Inflammatory macrophage treated with lipopolysaccharide for 1 hour (primary cell): ENCODE results near the gene RAB3C.
"Not testable (repeated sequence)": the region's sequence is repeated elsewhere in the genome, so short reads cannot be mapped to it uniquely, and the experiment has no call there.

Experiments used
- DNase-seq, 2 donors: peaks; one replicate each; pipeline ENCODE4 v3.0.0-alpha.2; 2020 to 2022

RAB3C gene

DNA sequence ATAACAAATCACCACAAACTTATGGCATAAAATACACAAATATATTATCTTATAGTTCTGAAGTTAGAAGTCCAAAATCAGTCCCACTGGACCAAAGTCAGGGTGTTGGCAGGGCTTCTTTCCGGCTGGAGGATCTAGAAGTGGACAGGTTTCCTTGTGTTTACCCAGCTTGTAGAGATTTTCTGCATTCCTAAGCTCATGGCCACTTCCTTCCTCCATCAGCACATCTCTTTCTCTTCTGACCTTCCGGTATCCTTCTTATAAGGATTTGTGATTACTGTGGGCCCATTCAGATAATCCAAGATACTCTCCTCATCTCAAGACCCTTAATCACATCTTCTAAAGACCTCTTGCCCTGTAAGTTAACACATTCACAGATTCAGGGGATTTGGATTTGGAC is 97.6 kb downstream of the RAB3C start:
- DNase-seq: no peak

DNA sequence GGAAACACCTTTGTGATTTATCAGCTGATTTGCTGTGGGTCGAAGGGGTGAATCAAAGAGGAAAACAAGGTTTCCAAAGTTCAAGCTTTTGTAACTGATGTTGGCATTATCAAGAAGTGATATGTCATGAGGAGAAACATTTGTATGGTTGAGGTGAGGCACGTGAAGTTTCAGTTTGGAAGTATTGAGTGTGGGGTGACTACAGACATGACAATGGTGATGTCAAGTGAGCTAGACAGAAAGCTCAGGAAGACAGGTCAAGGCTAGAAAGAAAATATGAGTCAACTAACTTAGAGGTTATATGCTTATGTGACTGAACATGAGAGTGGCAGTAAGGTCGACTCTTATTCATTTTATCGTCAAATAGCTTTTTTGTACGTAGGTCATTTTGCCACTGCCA is 99.1 kb downstream of the RAB3C start:
- no peak for DNase-seq

DNA sequence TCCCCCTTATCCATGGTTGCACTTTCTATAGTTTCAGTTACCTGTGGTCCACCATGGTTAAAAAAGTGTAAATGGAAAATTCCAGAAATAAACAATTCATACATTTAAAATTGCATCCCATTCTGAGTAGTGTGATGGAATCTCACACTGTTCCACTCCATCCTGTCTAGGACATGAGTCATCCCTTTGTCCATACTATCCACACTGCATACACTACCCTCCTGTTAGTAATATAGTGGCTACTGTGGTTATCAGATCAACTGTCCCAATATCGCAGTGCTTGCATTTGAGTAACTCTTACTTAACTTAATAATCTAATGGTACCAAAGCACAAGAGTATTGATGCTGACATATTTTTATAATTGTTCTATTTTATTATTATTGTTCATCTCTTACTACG is 100.7 kb downstream of the RAB3C start:
- DNase-seq: no peak

DNA sequence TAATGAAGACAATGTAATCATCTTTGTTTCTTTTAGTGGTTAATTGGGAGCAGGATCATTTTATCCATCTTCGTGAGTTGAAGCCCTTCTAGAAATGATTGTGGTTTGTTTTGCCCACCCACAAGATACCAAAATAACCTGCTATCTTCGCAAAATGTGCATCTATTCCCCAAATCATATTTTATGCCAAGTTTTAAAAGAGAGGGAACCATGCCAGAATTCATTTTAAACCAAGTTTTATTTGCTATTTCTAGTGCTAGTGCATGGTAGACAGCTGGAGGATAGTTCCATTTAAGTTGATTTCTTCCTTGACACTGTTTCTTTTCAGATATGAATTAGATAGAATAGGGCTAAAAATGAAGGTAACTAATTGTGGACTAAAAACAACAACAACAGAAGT is 104.2 kb downstream of the RAB3C start:
- no peak for DNase-seq

DNA sequence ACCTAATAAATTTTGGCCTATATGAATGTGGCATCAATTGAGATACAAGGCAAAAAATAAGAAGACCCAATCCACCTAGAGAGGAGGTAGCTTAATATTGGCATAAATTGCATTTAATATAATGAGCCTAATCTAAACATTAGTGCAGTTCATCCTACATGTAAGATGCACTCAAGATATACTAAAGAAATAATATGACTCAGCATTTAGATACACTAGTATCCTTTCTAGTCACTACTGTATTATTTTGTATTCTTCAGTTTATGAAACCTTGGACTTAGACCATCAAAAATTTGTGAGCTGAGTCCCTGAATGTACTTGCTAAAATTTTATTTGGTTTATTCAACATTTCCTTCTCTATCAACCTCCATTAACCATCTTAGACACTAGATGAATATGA is 104.7 kb downstream of the RAB3C start:
- DNase-seq: no peak

DNA sequence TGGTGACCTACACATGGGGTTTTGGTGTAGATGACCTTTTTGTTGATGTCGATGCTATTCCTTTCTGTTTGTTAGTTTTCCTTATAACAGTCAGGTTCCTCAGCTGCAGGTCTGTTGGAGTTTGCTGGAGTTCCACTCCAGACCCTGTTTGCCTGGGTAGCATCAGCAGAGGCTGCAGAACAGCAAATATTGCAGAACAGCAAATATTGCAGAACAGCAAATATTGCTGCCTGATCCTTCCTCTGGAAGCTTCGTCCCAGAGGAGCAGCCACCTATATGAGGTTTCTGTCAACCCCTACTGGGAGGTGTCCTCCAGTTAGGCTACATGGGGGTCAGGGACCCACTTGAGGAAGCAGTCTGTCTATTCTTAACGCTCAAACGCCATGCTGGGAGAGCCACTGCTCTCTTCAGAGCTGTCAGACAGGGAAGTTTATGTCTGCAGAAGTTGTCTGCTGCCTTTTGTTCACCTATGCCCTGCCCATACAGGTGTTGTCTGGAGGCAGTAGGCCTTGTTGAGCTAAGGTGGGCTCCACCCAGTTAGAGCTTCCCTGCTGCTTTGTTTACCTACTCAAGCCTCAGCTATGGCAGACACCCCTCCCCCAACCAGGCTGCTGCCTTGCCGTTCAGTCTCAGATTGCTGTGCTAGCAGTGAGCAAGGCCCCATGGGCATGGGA is 116.3 kb downstream of the RAB3C start:
- DNase-seq: not testable (repeated sequence)

DNA sequence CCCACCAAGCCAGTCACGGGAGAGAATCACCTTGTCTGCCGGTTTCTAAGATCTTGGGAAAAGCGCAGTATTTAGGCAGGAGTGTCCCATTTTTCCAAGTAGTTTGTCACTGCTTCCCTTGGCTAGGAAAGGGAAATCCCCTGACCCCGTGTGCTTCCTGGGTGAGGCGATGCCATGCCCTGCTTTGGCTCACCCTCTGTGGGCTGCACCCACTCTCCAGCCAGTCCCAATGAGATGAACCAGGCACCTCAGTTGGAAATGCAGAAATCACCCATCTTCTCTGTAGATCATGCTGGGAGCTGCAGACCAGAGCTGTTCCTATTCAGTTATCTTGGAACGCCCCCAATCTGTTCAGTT is 116.9 kb downstream of the RAB3C start:
- DNase-seq: no peak

DNA sequence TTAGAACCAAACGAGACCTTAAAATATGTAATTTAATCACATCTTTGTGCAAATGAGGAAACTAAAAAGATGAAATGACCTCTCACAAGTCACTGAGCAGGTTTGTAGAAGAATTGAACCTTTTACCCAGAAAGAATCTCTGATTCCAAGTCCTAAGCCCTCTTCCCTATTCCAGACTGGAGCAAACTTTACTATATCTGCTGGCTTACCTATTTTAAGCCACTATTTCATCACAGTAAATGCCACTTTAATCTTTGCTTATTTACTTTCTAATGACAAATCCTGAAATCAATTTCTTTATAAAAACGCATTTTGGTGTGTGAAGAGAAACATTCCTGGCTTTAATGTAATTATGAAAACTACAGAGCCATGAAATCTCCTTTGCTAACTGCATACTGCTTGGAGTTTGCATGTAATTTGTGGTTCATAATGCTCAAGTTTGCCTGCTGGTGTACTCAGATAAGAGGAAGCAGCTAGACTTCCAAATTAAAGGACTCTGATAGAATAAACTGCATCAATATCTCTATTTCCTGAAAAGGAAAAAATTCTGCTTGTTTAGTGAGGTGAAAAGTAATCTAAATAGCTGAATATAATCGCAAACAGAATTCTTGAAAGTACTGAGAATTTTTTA is 121.2 kb downstream of the RAB3C start:
- DNase-seq: no peak

DNA sequence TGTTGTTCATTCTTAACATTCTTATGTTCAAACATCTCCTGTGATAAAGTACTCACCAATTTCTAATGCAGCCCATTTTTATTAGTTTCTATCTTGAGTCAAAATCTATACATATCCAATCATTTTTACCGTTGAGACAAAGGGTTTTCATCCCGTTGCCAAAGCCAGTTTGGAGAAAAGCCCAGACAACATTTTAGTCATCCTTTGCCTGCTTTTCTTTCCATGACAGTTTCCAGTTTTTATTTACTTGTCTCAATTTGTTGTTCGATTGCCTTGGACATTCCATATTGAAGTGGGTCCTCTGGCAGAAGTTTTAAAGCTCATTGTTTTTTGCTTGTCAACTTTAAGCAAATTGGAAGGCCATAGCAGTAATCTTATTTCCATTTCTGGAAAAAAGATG is 123.9 kb downstream of the RAB3C start:
- DNase-seq: no peak

DNA sequence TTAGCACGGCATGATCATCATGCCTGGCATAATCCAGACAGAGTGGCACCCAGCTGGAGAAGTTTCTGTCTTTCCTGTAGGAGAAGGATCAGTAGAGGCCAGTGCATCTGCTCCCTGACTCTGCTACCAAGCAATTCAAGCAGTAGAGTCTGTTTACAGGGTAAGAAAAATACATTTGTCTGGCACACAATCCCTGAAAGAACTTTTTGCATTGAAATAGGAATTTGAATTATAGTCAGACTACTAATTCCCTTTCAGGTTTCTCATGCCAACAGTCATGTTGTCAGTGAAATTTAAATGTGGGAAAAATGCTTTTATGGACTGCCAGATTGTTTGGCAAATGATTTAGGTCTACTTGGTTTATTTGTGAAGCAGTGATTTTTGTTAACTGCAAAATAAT is 125.6 kb downstream of the RAB3C start:
- DNase-seq: no peak

DNA sequence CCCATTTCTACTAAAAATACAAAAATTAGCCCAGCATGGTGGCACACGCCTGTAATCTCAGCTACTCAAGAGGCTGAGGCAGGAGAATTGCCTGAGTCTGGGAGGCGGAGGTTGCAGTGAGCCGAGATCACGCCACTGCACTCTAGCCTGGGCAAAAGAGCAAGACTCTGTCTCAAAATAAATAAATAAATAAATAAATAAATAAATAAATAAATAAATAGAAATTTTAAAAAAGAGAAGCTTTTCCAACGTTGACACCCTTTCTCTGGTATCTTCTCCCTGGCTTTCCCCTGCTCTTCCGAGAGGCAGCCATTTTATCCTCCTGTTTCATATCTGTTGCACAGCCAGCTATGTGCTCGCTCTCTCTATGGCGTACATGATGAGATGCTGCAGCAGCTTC is 127.5 kb downstream of the RAB3C start:
- DNase-seq: not testable (repeated sequence)

DNA sequence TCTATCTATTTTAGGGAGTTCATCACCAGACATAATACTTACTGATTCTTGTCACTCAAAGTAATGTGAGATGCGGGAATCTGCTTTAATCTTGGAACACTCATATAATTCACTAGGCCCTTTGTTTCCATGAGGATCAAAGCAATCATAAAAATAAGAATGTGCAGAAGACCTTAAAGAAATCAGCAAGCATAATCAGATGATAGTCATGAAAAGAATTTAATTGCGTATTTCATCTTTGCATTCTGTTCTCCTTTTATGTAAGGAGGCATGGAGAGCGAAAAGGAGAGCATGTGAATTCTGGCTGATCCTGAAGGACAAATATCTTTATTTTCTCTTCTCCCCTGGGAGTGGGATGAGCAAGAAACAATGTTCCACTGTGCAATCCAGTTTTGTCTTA is 128.0 kb downstream of the RAB3C start:
- DNase-seq: no peak

DNA sequence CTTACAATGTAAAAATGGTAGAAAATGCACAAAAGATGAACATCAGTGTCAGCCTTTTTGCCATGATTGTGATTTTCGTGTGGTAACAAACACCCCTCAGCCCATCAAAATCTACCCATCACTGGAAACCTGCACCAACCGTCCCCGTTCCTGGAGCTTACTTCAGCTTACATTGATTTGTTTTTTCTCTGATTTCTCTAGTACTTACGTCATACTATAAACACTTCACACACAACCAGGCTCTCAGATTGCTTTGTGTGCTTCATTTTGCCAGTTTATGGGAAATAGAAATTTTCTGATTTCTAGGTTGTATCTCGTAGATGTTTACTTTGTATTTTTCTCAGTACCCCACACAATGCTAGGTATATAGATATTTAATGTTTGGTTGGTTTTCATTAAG is 129.1 kb downstream of the RAB3C start:
- DNase-seq: no peak

DNA sequence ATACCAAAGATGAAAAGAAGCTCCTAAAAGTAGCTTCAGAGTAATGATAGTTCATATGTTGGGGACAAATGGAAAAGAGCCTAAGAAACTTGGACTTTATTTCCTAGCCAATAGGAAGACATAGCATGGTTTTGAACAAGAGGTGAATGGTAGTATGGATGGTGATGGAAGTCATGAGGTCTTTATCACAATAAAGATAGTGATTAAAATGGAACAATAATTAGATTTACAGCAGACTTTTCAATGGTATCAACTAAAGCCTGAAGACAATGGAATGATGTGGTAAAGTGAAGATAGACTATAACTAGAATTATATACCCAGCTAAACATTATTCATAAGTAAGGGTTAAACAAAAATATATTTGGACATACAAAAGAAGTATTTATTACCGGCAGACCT is 131.2 kb downstream of the RAB3C start:
- DNase-seq: no peak

DNA sequence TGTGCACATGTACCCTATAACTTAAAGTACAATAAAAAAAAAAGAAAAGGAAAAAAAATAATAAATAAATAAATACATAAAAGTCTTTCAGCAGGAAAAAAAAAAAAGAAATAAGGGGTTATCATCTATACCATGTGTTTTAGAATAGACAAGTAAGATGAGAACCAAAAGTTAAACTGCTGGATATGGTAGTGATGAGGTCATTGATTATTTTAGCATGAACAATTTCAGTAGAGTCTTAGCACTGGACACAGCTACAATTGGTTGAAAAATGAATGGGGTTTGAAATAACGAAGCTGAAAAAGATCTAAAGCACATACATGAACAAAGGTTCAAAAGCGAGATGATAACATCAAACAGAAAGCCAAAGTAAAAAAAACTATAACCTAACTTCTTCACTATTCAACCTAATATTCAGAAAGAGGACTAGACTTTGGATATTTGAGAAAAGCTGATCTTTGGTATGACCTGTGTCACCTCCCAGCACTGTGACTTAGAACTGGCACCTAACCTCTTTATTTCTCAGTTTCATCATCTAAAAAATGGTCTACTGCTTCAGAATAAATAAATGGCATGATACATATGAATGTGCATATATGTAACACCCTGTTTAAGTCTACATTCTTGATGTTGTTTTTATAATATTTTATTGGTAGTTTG is 133.3 kb downstream of the RAB3C start:
- no peak for DNase-seq

DNA sequence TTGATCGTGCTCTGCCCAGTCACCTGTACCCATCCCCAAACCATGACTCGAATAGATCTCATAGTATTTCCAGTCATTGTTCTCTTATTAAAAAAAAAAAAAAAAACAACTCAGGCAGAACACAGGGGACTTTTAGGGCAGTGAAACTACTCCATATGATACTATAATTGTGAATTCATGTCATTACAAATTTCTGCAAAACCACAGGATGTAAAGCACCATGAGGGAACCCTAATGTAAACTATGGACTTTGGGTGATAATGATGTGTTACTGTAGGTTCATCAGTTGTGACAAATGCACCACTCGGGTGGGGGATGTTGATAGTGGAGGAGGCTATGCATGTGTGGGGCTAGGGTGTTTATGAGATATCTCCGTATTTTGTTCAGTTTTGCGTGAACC is 133.8 kb downstream of the RAB3C start:
- no peak for DNase-seq

DNA sequence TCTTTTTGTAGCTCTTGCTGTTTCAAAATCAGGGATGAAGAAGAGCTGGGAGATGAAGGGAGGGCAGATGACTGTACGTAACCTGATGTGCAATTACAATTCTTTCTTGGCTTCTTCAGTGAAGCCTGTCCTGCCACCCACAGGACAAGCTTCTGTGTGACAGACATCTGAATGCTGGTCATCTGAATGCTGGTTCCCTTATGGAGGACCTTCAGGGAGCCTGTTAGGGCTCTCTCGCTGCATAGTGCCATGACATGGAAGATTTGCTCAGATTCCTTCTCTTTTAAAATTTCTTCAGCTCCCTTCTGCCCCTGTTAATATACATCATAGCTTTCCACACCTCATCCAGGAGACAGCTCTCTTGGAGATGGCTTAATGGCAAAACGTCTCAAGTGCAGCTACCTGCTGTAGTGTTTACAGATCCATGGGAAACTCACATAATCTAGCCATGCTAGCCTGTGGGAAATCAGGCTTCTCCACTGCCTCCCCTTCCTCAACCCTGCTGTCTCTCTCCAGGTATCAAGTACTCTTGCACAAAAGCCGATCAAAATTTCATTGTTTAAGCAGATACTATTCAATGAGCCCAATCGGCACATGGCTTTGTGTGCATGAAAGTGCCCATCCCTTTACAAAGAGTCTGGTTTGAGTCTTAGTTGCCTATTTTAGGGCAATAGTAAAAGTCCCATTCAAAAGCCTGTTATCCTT is 134.6 kb downstream of the RAB3C start:
- DNase-seq: no peak

DNA sequence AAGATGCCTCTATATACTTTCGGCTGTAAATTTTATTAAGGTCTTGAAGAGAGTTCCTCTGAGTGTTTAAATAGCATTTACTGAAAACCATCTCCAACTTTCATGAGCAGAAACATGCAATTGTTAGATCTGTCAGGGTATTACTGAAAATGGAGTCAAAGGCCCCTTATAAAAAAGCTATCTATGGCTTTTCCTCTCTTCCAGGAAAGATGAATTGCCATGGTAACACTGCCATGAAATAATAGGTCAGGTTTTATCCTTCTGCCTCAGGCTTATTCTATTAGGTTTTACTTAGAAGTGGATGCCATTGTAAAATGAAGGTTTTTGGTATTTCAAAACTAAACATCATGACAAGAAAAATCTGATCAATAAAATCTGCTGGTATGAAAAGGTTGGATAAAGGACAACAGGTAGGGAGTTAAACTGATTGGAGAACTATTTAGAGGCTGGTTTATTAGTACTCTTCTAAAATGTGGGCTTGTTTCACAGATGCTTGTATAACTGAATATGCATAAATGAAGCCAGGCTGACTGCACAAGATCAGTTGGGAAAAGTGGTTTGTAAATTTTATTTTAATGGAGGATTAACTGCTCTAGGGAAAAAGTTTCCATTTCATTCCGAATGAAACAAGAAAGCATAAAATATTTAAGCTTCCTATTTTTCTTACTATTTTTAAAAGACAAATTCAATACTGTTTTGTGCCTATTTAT is 135.5 kb downstream of the RAB3C start:
- no peak for DNase-seq

DNA sequence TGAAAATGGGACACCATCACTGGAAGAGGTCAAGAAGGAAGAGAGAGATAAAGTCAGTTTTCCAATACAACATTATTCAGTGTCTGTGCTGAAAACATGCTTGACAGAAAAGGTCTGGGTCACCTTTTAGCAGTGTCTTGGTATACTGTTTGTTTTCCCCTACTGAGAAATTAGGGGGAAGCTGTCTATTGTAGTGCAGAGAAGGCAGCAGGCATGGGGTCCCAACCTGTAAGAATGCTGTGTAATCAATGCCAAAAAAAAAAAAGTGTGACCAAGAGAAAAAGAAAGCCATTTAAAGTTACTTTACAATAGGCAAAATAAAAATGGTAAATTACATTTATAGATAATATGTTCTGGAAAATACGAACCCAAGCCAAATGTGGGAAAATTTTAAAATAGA is 139.3 kb downstream of the RAB3C start:
- DNase-seq: no peak

DNA sequence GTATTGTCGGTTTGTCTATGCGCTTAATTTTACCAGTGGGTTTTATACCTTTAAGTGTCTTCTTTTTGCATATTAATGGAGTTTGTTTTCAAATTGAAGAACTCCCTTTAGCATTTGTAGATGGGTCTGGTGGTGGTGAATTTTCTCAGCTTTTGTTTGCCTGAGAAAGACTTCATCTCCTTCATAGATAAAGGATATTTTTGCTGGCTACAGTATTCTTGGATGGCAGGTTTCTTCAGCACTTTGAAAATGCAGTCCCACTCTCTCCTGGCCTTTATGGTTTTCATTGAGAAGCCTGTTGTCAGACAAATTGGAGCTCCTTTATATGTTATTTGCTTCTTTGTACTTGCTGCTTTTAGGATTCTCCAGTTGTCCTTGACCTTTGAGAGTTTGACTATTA is 142.1 kb downstream of the RAB3C start:
- no peak for DNase-seq

DNA sequence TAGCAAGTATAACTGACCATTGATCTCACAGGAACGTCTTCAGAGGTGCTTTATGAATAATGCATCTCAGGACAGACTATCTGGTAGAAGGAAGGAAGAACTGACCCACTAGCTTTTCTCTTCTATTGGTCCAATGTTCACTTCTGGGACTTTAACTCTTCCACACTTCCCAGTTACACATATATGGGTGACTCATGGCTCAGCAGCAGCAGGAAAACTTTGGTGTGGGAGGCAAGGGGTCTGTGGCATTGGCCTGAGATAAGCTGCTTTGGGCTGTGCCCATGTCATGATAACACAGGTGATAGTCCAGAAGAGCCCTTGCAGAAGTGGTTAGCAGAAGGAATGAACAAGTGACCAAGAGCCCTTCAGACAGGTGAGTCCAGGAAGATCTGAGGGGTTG is 148.8 kb downstream of the RAB3C start:
- DNase-seq: no peak

DNA sequence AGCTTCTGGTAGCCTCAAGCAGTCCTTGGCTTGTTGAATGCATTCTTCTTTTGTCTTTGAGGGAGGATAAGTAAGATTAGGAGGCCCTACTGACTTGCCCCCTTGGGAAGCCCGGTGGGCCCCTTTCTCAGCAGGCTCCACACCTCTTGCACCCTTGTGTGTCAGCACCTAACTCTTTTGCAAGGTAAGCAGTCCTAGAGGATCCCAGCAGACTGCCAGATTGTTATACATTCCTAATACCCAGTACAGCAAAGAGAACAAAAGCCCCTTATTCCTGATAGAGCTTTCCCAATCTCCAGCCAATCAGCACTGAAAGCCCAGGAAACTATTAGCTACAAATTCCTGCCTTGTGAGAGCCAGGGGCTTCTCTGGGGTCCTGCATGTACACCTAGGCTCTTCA is 152.8 kb downstream of the RAB3C start:
- no peak for DNase-seq

DNA sequence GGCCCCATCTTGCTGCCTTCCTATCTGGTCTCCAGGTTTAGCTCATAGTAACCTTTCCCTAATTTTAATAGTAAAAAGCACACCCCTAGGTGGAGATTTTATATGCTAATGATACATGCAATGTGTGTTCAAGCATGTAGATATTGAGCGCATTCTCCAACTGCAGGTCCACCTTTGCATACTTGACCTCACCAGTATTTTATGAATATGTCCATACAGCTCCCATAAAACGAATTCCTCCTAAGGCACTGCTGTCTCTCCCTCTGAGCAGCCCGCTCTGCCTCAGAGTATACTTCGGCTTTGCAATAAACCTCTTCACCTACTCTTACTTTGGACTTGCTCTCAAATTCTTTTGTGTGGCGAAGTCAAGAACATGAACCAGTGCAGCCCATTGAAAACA is 153.3 kb downstream of the RAB3C start:
- no peak for DNase-seq
